Thyroid gland (tissue), 4 donors: Measurements from ENCODE around the gene DPYD. TPM values are rescaled to one million over a fixed set of nuclear protein-coding genes. Genes with fewer than 3 reads are reported as not detected.

ENCODE experiments used
- DNase-seq, 2 donors: peaks; one replicate each; pipeline ENCODE4 v3.0.0-alpha.2; 2019
- H3K27ac ChIP-seq, 3 donors: fragments of 200-600 bp; sonication (generic); 1 replicate in 2 of 3; 2 replicates in 1 of 3; pipeline ENCODE4 v1.5.1; 2016 to 2019; ENCODE audit warnings: mild to moderate bottlenecking in 1 of 3, moderate library complexity in 1 of 3
- H3K27me3 ChIP-seq: fragments of 200-600 bp; sonication (generic); one replicate; pipeline ENCODE4 v1.5.1; 2019
- H3K36me3 ChIP-seq, 2 donors: fragments of 200-600 bp; sonication (generic); one replicate each; pipeline ENCODE4 v1.5.1; 2016 to 2019
- H3K4me1 ChIP-seq, 2 donors: fragments of 200-600 bp; sonication (generic); one replicate each; pipeline ENCODE4 v1.5.1; 2017 to 2019
- H3K4me3 ChIP-seq, 3 donors: fragments of 200-600 bp; sonication (generic); replicated peaks in 1 of 3; 1 replicate in 2 of 3; 2 replicates in 1 of 3; pipeline ENCODE4 v1.5.1; 2016; ENCODE audit warnings: mild to moderate bottlenecking in 1 of 3
- H3K9me3 ChIP-seq: fragments of 200-600 bp; sonication (generic); one replicate; pipeline ENCODE4 v1.5.1; 2017
- POLR2A ChIP-seq, 2 donors: fragments of 450-650 bp; IDR thresholded peaks; one replicate each; pipeline ENCODE4 v1.6.1; 2017; ENCODE audit warnings: antibody characterized with exemption in 2 of 2, mild to moderate bottlenecking in 2 of 2, moderate library complexity in 1 of 2
- WGBS, 2 donors: methylation state at CpG; one replicate each; pipeline ENCODE4 v1.1.5; 2017; 5-methylcytosine and 5-hydroxymethylcytosine counted together
- intact Hi-C: fragments of 100-400 bp; cut with DNase I; formaldehyde crosslinking; loops from one replicate; pipeline ENCODE4 v1.15.1; 2023
- total RNA-seq, 4 donors: library from RNA; depleted of rRNA; stranded (reverse); fragments of >200 nt; gene quantifications; one replicate each; pipeline ENCODE4 v1.2.3, GENCODE V29; 2016
- TF ChIP-seq, protein P1 (sequence below), 6 experiments: fragments of 200-600 bp in 3 of 6; fragments of 450-650 bp in 3 of 6; sonication (generic) in 3 of 6; IDR thresholded peaks; one replicate each; pipeline ENCODE4 v1.5.1; 2016 to 2019; ENCODE audit warnings: antibody characterized with exemption in 6 of 6, mild to moderate bottlenecking in 2 of 6, inconsistent platforms in 1 of 6, moderate library complexity in 1 of 6

DPYD gene
- total RNA-seq, 4 donors from 2014 or later = 27.3 to 54.0 (median 39.5) TPM

DNA sequence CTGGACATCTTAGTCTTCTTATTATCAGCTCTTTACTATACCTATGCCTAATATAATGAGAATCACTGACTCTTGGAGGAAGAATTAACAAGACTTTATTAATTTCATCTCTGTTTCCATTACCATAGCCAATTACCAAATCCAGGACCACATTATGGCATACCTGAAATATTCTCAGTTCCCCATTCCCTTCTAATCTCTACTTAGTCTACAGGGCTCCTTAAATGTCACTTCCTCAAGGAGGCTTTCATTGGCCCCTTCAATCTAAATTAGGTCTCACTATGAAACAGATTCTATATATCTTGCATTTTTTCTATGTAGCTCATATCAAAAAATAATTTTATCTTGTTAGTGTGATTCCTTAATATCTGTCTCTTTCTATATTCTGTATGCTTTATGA lies 828.0 kb downstream of the DPYD start:
- Histone ChIP-seq H3K27ac (no peak overlapping the region), H3K36me3 (peaks cover 0 to 2% of the 10 kb centered on the region in 2 donors), H3K9me3 (no peaks in the 10 kb centered on the region), H3K4me1 (no peaks in the 10 kb centered on the region), H3K27me3 (no peaks in the 10 kb centered on the region), H3K4me3 (no peak overlapping the region)
- intact Hi-C loops = no loop called here
- no peak for DNase-seq
- TF ChIP-seq, protein P1, sequence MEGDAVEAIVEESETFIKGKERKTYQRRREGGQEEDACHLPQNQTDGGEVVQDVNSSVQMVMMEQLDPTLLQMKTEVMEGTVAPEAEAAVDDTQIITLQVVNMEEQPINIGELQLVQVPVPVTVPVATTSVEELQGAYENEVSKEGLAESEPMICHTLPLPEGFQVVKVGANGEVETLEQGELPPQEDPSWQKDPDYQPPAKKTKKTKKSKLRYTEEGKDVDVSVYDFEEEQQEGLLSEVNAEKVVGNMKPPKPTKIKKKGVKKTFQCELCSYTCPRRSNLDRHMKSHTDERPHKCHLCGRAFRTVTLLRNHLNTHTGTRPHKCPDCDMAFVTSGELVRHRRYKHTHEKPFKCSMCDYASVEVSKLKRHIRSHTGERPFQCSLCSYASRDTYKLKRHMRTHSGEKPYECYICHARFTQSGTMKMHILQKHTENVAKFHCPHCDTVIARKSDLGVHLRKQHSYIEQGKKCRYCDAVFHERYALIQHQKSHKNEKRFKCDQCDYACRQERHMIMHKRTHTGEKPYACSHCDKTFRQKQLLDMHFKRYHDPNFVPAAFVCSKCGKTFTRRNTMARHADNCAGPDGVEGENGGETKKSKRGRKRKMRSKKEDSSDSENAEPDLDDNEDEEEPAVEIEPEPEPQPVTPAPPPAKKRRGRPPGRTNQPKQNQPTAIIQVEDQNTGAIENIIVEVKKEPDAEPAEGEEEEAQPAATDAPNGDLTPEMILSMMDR (IDR thresholded peaks at IDR 0.05) = no peak
- no peak for TF ChIP-seq POLR2A (IDR thresholded peaks at IDR 0.05)

DNA sequence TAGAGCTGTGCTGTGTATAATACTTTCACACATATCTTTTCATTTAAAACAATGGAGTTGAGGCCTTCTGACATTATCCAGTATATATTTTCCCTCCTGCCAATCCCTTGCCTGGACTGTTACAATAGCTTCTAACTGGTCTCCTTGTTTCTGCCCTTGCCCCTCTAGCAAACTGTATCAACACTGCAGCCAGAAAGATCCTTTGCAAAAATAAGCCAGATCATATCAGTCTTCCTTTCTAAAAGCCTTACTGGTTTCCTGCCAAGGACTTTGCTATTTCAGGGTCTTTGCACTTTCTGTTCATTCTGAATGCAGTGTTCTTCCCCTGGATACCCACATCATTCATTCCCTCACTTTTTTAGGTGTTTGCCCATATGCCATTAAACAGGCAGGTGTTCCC lies 829.2 kb downstream of the DPYD start:
- H3K27ac ChIP-seq = no peak overlapping the region
- DNase-seq = no peak
- no peaks in the 10 kb centered on the region for H3K4me1 ChIP-seq
- H3K36me3 ChIP-seq = peaks cover 0 to 2% of the 10 kb centered on the region in 2 donors
- TF ChIP-seq, protein P1 (IDR thresholded peaks at IDR 0.05) = no peak
- TF ChIP-seq POLR2A (IDR thresholded peaks at IDR 0.05) = no peak
- no peak overlapping the region for H3K4me3 ChIP-seq
- intact Hi-C loops = no loop called here
- no peaks in the 10 kb centered on the region for H3K27me3 ChIP-seq
- H3K9me3 ChIP-seq = no peaks in the 10 kb centered on the region

DNA sequence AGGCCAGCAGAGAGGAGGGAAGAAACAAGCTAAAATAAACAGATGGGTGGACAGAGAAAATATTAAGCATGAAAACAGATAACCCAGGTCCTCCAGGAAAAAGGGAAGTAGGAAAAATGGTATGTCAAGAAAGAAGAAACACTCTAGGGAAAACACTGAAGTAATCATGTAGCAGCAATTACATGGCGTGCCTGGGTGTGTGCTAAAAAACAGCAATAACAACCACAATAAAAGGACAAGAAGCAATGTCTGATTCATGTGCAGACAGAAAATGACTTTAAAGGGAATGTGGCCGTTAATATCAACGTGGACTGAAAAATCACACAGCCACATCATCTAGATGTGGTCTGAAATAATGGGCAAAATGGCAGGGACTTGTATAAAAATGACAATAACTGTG lies 829.6 kb downstream of the DPYD start:
- Histone ChIP-seq H3K27me3 (no peaks in the 10 kb centered on the region), H3K4me3 (no peak overlapping the region), H3K27ac (no peak overlapping the region), H3K9me3 (no peaks in the 10 kb centered on the region), H3K36me3 (peaks cover 0 to 2% of the 10 kb centered on the region in 2 donors), H3K4me1 (no peaks in the 10 kb centered on the region)
- no peak for TF ChIP-seq POLR2A (IDR thresholded peaks at IDR 0.05)
- TF ChIP-seq, protein P1 (IDR thresholded peaks at IDR 0.05) = no peak
- 82 to 87% methylated on average over 3 of the region's 3 CpGs for WGBS, 2 donors
- no peak for DNase-seq
- intact Hi-C loops = no loop called here

DNA sequence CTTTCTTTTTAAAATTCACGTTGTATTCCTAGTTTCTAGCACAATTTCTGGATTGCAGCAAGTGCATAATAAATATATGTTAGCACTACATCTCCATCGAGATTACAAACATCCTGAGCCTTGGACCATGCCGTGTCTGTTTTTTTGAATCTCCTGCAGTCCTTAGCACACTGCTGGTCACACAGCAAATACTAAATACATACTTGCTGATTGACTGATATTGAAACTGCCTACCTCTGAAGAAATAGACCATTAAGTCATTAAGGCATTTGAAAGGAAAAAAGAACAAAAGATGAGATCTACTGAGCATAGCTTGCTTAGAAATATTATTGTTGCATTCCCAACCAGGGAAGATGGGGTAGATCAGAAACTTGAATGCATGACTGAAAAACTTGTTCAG lies 830.1 kb downstream of the DPYD start:
- Histone ChIP-seq H3K27me3 (no peaks in the 10 kb centered on the region), H3K4me1 (no peaks in the 10 kb centered on the region), H3K4me3 (no peak overlapping the region), H3K27ac (no peak overlapping the region), H3K36me3 (peaks cover 0 to under 1% of the 10 kb centered on the region in 2 donors), H3K9me3 (no peaks in the 10 kb centered on the region)
- intact Hi-C loops = no loop called here
- no peak for DNase-seq
- WGBS, 2 donors = 79 to 84% methylated on average over 3 of the region's 3 CpGs
- no peak for TF ChIP-seq POLR2A (IDR thresholded peaks at IDR 0.05)
- TF ChIP-seq, protein P1 (IDR thresholded peaks at IDR 0.05) = no peak

DNA sequence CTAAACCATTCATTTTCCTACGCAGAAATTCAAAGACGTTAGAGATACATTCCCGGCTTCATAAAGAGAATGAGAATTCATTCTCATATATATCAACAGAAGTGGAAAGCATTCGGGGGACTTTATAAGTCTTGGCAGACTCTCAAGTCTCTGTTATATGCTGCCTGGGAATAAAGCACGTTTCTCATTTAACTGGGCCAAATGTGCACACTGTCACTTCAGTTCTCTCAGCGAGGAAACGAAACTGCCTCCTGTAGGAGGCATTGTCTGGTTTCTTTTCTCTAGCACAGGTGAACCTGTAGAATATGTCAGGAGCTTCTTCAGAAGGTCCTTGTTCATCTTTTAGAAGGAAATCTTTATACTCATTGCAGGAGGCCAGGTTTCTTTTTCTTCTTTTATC lies 831.7 kb downstream of the DPYD start:
- no peak overlapping the region for H3K27ac ChIP-seq
- no peaks in the 10 kb centered on the region for H3K4me1 ChIP-seq
- TF ChIP-seq POLR2A (IDR thresholded peaks at IDR 0.05) = no peak
- TF ChIP-seq, protein P1 (IDR thresholded peaks at IDR 0.05) = no peak
- no peak overlapping the region for H3K4me3 ChIP-seq
- H3K36me3 ChIP-seq = no peaks in the 10 kb centered on the region
- 76 to 86% methylated on average over 7 of the region's 7 CpGs for WGBS, 2 donors
- DNase-seq = no peak
- no peaks in the 10 kb centered on the region for H3K27me3 ChIP-seq
- intact Hi-C loops = no loop called here
- no peaks in the 10 kb centered on the region for H3K9me3 ChIP-seq
